Measurements from ENCODE around the gene PLA2G2F. TPM values are rescaled to one million over a fixed set of nuclear protein-coding genes. Genes with fewer than 3 reads are reported as not detected.

The PLA2G2F gene
- total RNA-seq, 1 experiment from 2014 or later, result not detected

GRCh38 chr1:20138346-20138745, 777 bp upstream of the PLA2G2F start:
- H3K9me3 ChIP-seq (ENCODE audit: control insufficient read depth, insufficient read depth, low read depth, low read length), result no peaks in the 10 kb centered on the region
- in situ Hi-C loops (cut with HindIII; ENCODE audit: low pct_unique_long_range_greater_than_20kb, low sequenced_read_pairs), result no loop called here
- ATAC-seq (no peak), DNase-seq (ENCODE audit: low read depth, low spot score) (no peak)
- TF ChIP-seq, protein P1, sequence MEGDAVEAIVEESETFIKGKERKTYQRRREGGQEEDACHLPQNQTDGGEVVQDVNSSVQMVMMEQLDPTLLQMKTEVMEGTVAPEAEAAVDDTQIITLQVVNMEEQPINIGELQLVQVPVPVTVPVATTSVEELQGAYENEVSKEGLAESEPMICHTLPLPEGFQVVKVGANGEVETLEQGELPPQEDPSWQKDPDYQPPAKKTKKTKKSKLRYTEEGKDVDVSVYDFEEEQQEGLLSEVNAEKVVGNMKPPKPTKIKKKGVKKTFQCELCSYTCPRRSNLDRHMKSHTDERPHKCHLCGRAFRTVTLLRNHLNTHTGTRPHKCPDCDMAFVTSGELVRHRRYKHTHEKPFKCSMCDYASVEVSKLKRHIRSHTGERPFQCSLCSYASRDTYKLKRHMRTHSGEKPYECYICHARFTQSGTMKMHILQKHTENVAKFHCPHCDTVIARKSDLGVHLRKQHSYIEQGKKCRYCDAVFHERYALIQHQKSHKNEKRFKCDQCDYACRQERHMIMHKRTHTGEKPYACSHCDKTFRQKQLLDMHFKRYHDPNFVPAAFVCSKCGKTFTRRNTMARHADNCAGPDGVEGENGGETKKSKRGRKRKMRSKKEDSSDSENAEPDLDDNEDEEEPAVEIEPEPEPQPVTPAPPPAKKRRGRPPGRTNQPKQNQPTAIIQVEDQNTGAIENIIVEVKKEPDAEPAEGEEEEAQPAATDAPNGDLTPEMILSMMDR (IDR thresholded peaks at IDR 0.05), result no peak
- TF ChIP-seq TCF7L2 (IDR thresholded peaks at IDR 0.05; ENCODE audit: low read depth, low read length), result no peak
- TF ChIP-seq SIN3A (IDR thresholded peaks at IDR 0.05; ENCODE audit: borderline replicate concordance, insufficient read depth, low read depth, low read length), result no peak
- no peak for TF ChIP-seq REST (IDR thresholded peaks at IDR 0.05; ENCODE audit: insufficient read depth in 1 of 2, low read depth in 2 of 2, low read length in 1 of 2)
- TF ChIP-seq POLR2AphosphoS5 (IDR thresholded peaks at IDR 0.05; ENCODE audit: low read depth, low read length), result no peak
- no peaks in the 10 kb centered on the region for H3K27me3 ChIP-seq (ENCODE audit: control insufficient read depth, insufficient read depth, low read length)
- no peak overlapping the region for H3K27ac ChIP-seq (ENCODE audit: low read length)
- intact Hi-C loops (cut with micrococcal nuclease; ENCODE audit: unreplicated experiment), result no loop called here
- CTCF ChIA-PET, result no interaction called here
- no peak overlapping the region for H3K4me3 ChIP-seq (ENCODE audit: low read depth in 2 of 2, low read length in 2 of 2)
- H3K36me3 ChIP-seq (ENCODE audit: control insufficient read depth, insufficient read depth, low read length), result no peaks in the 10 kb centered on the region
- BruUV-seq (replicated peaks), result no TSS peak
- H3K4me1 ChIP-seq (ENCODE audit: control insufficient read depth, insufficient read depth, low read length), result no peaks in the 10 kb centered on the region
- POLR2A ChIA-PET, result interaction anchor here (0.6 kb wide), 1 partner anchor 20 kb away, joined by 3 read pairs; no protein-coding TSS in a partner anchor

- POLR2A ChIA-PET, result interaction anchor here (0.5 kb wide), 1 partner anchor 258 kb away, joined by 3 read pairs; the partner anchor contains the start of gene OTUD3
- CTCF ChIA-PET, result no interaction called here
- Histone ChIP-seq H3K27me3 (ENCODE audit: control insufficient read depth, insufficient read depth, low read length) (no peaks in the 10 kb centered on the region), H3K4me3 (ENCODE audit: low read depth in 2 of 2, low read length in 2 of 2) (no peak overlapping the region), H3K4me1 (ENCODE audit: control insufficient read depth, insufficient read depth, low read length) (no peaks in the 10 kb centered on the region), H3K36me3 (ENCODE audit: control insufficient read depth, insufficient read depth, low read length) (no peaks in the 10 kb centered on the region), H3K27ac (ENCODE audit: low read length) (no peak overlapping the region), H3K9me3 (ENCODE audit: control insufficient read depth, insufficient read depth, low read depth, low read length) (no peaks in the 10 kb centered on the region)
- intact Hi-C loops (cut with micrococcal nuclease; ENCODE audit: unreplicated experiment), result no loop called here
- in situ Hi-C loops (cut with HindIII; ENCODE audit: low pct_unique_long_range_greater_than_20kb, low sequenced_read_pairs), result no loop called here
- DNase-seq (ENCODE audit: low read depth, low spot score), result no peak
- ATAC-seq, result no peak
- BruUV-seq (replicated peaks), result no TSS peak
- no peak for TF ChIP-seq TCF7L2 (IDR thresholded peaks at IDR 0.05; ENCODE audit: low read depth, low read length)
- no peak for TF ChIP-seq SIN3A (IDR thresholded peaks at IDR 0.05; ENCODE audit: borderline replicate concordance, insufficient read depth, low read depth, low read length)
- TF ChIP-seq, protein P1 (IDR thresholded peaks at IDR 0.05), result no peak
Measured at GRCh38 chr1:20139776-20140612, 871 bp downstream of the PLA2G2F start.
